ENCODE results near the gene TLK1. TPM values are rescaled to one million over a fixed set of nuclear protein-coding genes. Genes with fewer than 3 reads are reported as not detected.
A peak's percentile ranks its signal among the peaks of the same experiment; 100 is the strongest.

Gene TLK1
- total RNA-seq (10 to 100 TPM; 32.0 to 43.3 TPM), polyA plus RNA-seq (ENCODE audit: insufficient read length in 2 of 2) (10 to 100 TPM; 28.5 to 34.2 TPM)
- long read RNA-seq, donor 1, partial matches to known transcripts = 0 of 1 reads
- long read RNA-seq, donor 1, other reads (novel, unspliced or antisense) = 0 of 1 reads
- long read RNA-seq, donor 2, full-length matches to known transcripts = 1 of 1 reads
- long read RNA-seq, donor 2, partial matches to known transcripts = 0 of 1 reads
- long read RNA-seq, donor 2, other reads (novel, unspliced or antisense) = 0 of 1 reads
- long read RNA-seq, donor 3, partial matches to known transcripts = 13 of 13 reads
- long read RNA-seq, donor 3, other reads (novel, unspliced or antisense) = 0 of 13 reads
- long read RNA-seq, donor 4, full-length matches to known transcripts = 2 of 2 reads
- long read RNA-seq, donor 4, partial matches to known transcripts = 0 of 2 reads
- long read RNA-seq, donor 4, other reads (novel, unspliced or antisense) = 0 of 2 reads

DNA sequence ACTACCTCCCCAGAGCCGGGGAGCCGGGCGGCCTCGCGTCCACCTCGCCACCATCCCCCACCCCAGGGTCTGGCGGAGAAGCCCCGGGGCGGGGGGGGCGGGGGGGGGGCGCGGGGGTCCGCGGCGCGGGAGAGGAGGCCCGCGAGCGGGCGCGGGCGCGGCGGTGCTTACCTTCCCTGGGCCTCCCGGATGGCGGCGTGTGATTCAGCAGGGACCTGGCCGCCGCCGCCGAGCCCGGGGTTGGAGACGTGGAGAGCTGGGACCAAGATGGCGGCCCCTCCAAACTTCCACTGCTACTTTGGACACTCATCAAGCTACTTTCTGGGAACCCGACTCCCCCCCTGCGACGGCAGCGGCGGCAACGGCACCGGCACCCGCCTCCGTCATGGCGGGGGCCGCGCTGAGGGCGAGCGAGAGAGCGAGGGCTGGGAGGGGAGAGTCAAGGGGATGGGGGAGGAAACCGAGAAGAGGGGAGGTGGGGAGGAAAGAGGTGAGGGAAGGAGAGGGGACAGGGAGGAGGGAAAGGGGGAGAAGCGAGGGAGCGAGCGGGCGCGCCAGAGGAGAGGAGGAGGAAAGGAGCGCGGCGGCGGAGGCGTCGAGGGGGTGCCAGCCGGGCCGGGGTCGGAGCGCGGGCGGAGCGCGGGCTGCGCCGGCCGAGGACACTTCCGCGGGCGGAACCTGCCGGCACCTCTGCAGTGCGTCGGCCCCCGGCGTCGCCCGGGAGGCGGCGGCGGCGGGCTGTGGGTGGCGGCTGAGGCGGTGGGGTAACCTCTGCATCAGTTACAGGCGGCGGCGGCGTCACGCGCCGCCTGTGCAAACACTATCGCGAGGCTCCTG is at the start of gene TLK1:
TLK1 (minus strand) TSS at position 775 of the 837 bp plus-strand sequence; CDS start at position 310, 465 bp downstream.
- peak; percentile 23 to 87 (median 52) for DNase-seq (ENCODE audit: low read depth in 4 of 6, low spot score in 6 of 6)
- 0% methylated on average over 85 of the region's 97 CpGs for WGBS (ENCODE audit: insufficient coverage)
- peak within 1 kb of the TSS; percentile 88 for H3K4me3 ChIP-seq (ENCODE audit: low read depth, low read length)

GRCh38 chr2:171210216-171210863 is 49.6 kb upstream of the TLK1 start:
- no peak overlapping the region for H3K27ac ChIP-seq (ENCODE audit: low read depth, low read length)
- DNase-seq (ENCODE audit: low read depth in 4 of 6, low spot score in 6 of 6) = no peak

More for the DNA sequence above, at the start of gene TLK1:
- Histone ChIP-seq H3K36me3 (ENCODE audit: control insufficient read depth, insufficient read depth, low read length) (no peaks in the 10 kb centered on the region), H3K9me3 (ENCODE audit: control insufficient read depth, insufficient read depth, low read length) (no peaks in the 10 kb centered on the region), H3K27me3 (ENCODE audit: control insufficient read depth, insufficient read depth, low read length) (no peaks in the 10 kb centered on the region), H3K4me1 (ENCODE audit: control insufficient read depth, insufficient read depth, low read length) (no peaks in the 10 kb centered on the region), H3K27ac (ENCODE audit: low read depth, low read length) (peak within 1 kb of the TSS; percentile 97)

DNA sequence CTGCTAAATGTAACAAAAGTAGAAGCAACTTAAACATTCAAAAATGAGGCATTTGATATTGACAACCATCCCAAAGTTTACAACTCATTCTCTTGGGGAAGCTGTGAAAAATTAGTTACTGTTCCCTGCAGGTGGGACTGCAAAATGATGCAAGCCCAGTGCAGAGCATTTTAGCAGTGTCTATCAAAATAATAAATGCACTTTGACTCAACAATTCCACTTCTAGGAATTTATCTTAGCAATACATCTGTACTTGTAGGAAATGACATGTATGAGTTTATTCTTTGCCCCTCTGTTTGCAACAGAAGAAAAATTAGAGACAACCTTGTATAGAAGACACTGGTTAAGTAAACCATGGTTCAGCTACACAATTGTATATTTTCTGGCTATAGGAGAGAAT is 48.0 kb upstream of the TLK1 start:
- no peaks in the 10 kb centered on the region for H3K9me3 ChIP-seq (ENCODE audit: control insufficient read depth, insufficient read depth, low read length)
- no peaks in the 10 kb centered on the region for H3K4me1 ChIP-seq (ENCODE audit: control insufficient read depth, insufficient read depth, low read length)
- H3K4me3 ChIP-seq (ENCODE audit: low read depth, low read length) = no peak overlapping the region
- no peaks in the 10 kb centered on the region for H3K36me3 ChIP-seq (ENCODE audit: control insufficient read depth, insufficient read depth, low read length)
- H3K27ac ChIP-seq (ENCODE audit: low read depth, low read length) = no peak overlapping the region
- H3K27me3 ChIP-seq (ENCODE audit: control insufficient read depth, insufficient read depth, low read length) = no peaks in the 10 kb centered on the region
- DNase-seq (ENCODE audit: low read depth in 4 of 6, low spot score in 6 of 6) = no peak

More at GRCh38 chr2:171210216-171210863, 49.6 kb upstream of the TLK1 start:
- Histone ChIP-seq H3K9me3 (ENCODE audit: control insufficient read depth, insufficient read depth, low read length) (no peaks in the 10 kb centered on the region), H3K27me3 (ENCODE audit: control insufficient read depth, insufficient read depth, low read length) (no peaks in the 10 kb centered on the region), H3K36me3 (ENCODE audit: control insufficient read depth, insufficient read depth, low read length) (no peaks in the 10 kb centered on the region), H3K4me3 (ENCODE audit: low read depth, low read length) (no peak overlapping the region), H3K4me1 (ENCODE audit: control insufficient read depth, insufficient read depth, low read length) (no peaks in the 10 kb centered on the region)
- WGBS (ENCODE audit: insufficient coverage) = 88% methylated on average over 6 of the region's 9 CpGs

DNA sequence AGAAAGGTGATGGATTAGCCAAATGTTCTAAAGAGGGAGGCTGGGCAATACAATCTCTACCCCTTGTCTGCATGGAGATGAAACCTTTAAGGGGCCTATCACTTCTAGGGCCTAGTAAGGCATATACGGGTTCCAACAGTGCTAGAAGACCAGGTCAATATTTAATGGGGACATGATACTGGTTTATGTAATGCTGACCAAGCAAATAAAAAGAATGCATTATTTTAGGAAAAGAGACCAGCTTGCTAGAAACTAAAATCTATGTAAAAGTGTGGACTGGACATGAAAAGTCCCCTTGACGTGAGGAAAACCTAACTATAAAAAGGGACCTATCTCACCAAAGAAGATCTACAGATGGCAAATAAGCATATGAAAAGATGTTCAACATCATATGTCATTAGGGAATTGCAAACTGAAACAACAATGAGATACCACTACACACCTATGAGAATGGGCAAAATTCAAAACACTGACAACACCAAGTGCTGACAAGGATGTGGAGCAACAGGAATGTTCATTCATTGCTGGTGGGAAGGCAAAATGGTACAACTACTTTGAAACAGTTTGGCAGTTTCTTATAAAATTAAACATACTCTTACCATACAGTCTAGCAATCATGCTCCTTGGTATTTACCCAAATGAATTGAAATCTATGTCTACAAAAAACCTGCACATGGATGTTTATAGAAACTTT is 45.9 kb upstream of the TLK1 start:
- no peak for DNase-seq (ENCODE audit: low read depth in 4 of 6, low spot score in 6 of 6)
- H3K27me3 ChIP-seq (ENCODE audit: control insufficient read depth, insufficient read depth, low read length) = no peaks in the 10 kb centered on the region
- no peak overlapping the region for H3K27ac ChIP-seq (ENCODE audit: low read depth, low read length)
- WGBS (ENCODE audit: insufficient coverage) = no CpG with 5 or more reads among the region's 2 CpGs
- no peaks in the 10 kb centered on the region for H3K36me3 ChIP-seq (ENCODE audit: control insufficient read depth, insufficient read depth, low read length)
- H3K9me3 ChIP-seq (ENCODE audit: control insufficient read depth, insufficient read depth, low read length) = no peaks in the 10 kb centered on the region
- no peaks in the 10 kb centered on the region for H3K4me1 ChIP-seq (ENCODE audit: control insufficient read depth, insufficient read depth, low read length)
- H3K4me3 ChIP-seq (ENCODE audit: low read depth, low read length) = no peak overlapping the region

- Histone ChIP-seq H3K27ac (ENCODE audit: low read depth, low read length) (no peak overlapping the region), H3K36me3 (ENCODE audit: control insufficient read depth, insufficient read depth, low read length) (no peaks in the 10 kb centered on the region), H3K4me1 (ENCODE audit: control insufficient read depth, insufficient read depth, low read length) (no peaks in the 10 kb centered on the region), H3K9me3 (ENCODE audit: control insufficient read depth, insufficient read depth, low read length) (no peaks in the 10 kb centered on the region), H3K4me3 (ENCODE audit: low read depth, low read length) (no peak overlapping the region), H3K27me3 (ENCODE audit: control insufficient read depth, insufficient read depth, low read length) (no peaks in the 10 kb centered on the region)
- no peak for DNase-seq (ENCODE audit: low read depth in 4 of 6, low spot score in 6 of 6)
- 100% methylated on average over 1 of the region's 2 CpGs for WGBS (ENCODE audit: insufficient coverage)
Observed at GRCh38 chr2:171205551-171205950, 44.9 kb upstream of the TLK1 start.

GRCh38 chr2:171201767-171202166 is 41.1 kb upstream of the TLK1 start:
- Histone ChIP-seq H3K4me3 (ENCODE audit: low read depth, low read length) (no peak overlapping the region), H3K27me3 (ENCODE audit: control insufficient read depth, insufficient read depth, low read length) (no peaks in the 10 kb centered on the region), H3K27ac (ENCODE audit: low read depth, low read length) (no peak overlapping the region), H3K36me3 (ENCODE audit: control insufficient read depth, insufficient read depth, low read length) (no peaks in the 10 kb centered on the region), H3K4me1 (ENCODE audit: control insufficient read depth, insufficient read depth, low read length) (no peaks in the 10 kb centered on the region), H3K9me3 (ENCODE audit: control insufficient read depth, insufficient read depth, low read length) (no peaks in the 10 kb centered on the region)
- no peak for DNase-seq (ENCODE audit: low read depth in 4 of 6, low spot score in 6 of 6)
- 90% methylated on average over 3 of the region's 4 CpGs for WGBS (ENCODE audit: insufficient coverage)

DNA sequence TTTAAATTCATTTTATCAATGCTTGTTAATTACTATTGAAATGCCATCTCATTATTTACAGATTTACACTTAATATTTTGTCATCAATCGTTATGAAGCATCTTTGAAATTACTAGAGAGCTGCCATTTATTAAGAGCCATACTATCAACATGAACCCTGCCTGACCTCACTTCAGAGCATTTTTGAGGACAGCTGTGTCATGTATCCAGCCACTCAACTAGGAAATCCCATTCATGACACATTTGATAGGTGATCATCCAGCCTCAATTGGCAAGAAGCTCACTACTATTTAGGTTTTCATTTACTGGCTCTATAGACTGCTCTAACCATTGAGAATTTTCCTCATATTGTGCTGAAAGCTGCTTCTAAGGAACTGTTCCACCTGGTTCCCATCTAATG is 40.6 kb upstream of the TLK1 start:
- no peaks in the 10 kb centered on the region for H3K36me3 ChIP-seq (ENCODE audit: control insufficient read depth, insufficient read depth, low read length)
- H3K27ac ChIP-seq (ENCODE audit: low read depth, low read length) = no peak overlapping the region
- no peak overlapping the region for H3K4me3 ChIP-seq (ENCODE audit: low read depth, low read length)
- no peaks in the 10 kb centered on the region for H3K27me3 ChIP-seq (ENCODE audit: control insufficient read depth, insufficient read depth, low read length)
- no peaks in the 10 kb centered on the region for H3K9me3 ChIP-seq (ENCODE audit: control insufficient read depth, insufficient read depth, low read length)
- H3K4me1 ChIP-seq (ENCODE audit: control insufficient read depth, insufficient read depth, low read length) = no peaks in the 10 kb centered on the region
- 90% methylated on average over 1 of the region's 1 CpG for WGBS (ENCODE audit: insufficient coverage)
- DNase-seq (ENCODE audit: low read depth in 4 of 6, low spot score in 6 of 6) = no peak

- WGBS (ENCODE audit: insufficient coverage) = 83% methylated on average over 1 of the region's 1 CpG
- no peaks in the 10 kb centered on the region for H3K36me3 ChIP-seq (ENCODE audit: control insufficient read depth, insufficient read depth, low read length)
- H3K4me1 ChIP-seq (ENCODE audit: control insufficient read depth, insufficient read depth, low read length) = no peaks in the 10 kb centered on the region
- no peak overlapping the region for H3K4me3 ChIP-seq (ENCODE audit: low read depth, low read length)
- H3K27ac ChIP-seq (ENCODE audit: low read depth, low read length) = no peak overlapping the region
- H3K9me3 ChIP-seq (ENCODE audit: control insufficient read depth, insufficient read depth, low read length) = no peaks in the 10 kb centered on the region
- no peaks in the 10 kb centered on the region for H3K27me3 ChIP-seq (ENCODE audit: control insufficient read depth, insufficient read depth, low read length)
- DNase-seq (ENCODE audit: low read depth in 4 of 6, low spot score in 6 of 6) = no peak
Observed at GRCh38 chr2:171200469-171200868, 39.8 kb upstream of the TLK1 start.

- WGBS (ENCODE audit: insufficient coverage) = 95% methylated on average over 4 of the region's 4 CpGs
Observed at GRCh38 chr2:171191021-171191420, 30.3 kb upstream of the TLK1 start.

More at GRCh38 chr2:171191021-171191420, 30.3 kb upstream of the TLK1 start:
- Histone ChIP-seq H3K9me3 (ENCODE audit: control insufficient read depth, insufficient read depth, low read length) (no peaks in the 10 kb centered on the region), H3K4me1 (ENCODE audit: control insufficient read depth, insufficient read depth, low read length) (no peaks in the 10 kb centered on the region), H3K4me3 (ENCODE audit: low read depth, low read length) (no peak overlapping the region), H3K27me3 (ENCODE audit: control insufficient read depth, insufficient read depth, low read length) (no peaks in the 10 kb centered on the region), H3K36me3 (ENCODE audit: control insufficient read depth, insufficient read depth, low read length) (no peaks in the 10 kb centered on the region), H3K27ac (ENCODE audit: low read depth, low read length) (no peak overlapping the region)
- DNase-seq (ENCODE audit: low read depth in 4 of 6, low spot score in 6 of 6) = no peak

All from spinal cord (tissue), 10 donors.